Body of pancreas (tissue), 4 donors: ENCODE results near the gene SMURF2. TPM values are rescaled to one million over a fixed set of nuclear protein-coding genes. Genes with fewer than 3 reads are reported as not detected.

Experiments used
- ATAC-seq: fragments of 150-250 bp; one replicate; pipeline ENCODE4 v1.9.1; 2016
- DNase-seq, 4 donors: peaks; one replicate each; pipeline ENCODE4 v3.0.0-alpha.2; 2019
- H3K27ac ChIP-seq, 4 donors: fragments of 200-600 bp; sonication (generic); 1 replicate in 3 of 4; 2 replicates in 1 of 4; pipeline versions ENCODE4 v1.5.1 to v1.6.1; 2016 to 2019; ENCODE audit warnings: mild to moderate bottlenecking in 1 of 4, mixed read lengths in 1 of 4, moderate library complexity in 1 of 4
- H3K27me3 ChIP-seq, 2 donors: fragments of 200-600 bp; sonication (generic); one replicate each; pipeline ENCODE4 v1.6.0; 2016; ENCODE audit warnings: mild to moderate bottlenecking in 1 of 2
- H3K36me3 ChIP-seq, 2 donors: fragments of 200-600 bp; sonication (generic); replicated peaks in 1 of 2; 2 replicates each; pipeline ENCODE4 v1.5.1; 2016; ENCODE audit warnings: low read depth in 2 of 2; ENCODE audit not compliant: insufficient read depth in 1 of 2
- H3K4me1 ChIP-seq: fragments of 200-600 bp; sonication (generic); one replicate; pipeline ENCODE4 v1.6.0; 2016
- H3K4me3 ChIP-seq, 2 donors: fragments of 200-600 bp; sonication (generic); 1 replicate in 1 of 2; 2 replicates in 1 of 2; pipeline ENCODE4 v1.5.1; 2016 to 2019
- H3K9me3 ChIP-seq, 3 donors: fragments of 200-600 bp; sonication (generic); 1 replicate in 2 of 3; 2 replicates in 1 of 3; pipeline ENCODE4 v1.5.1; 2016
- POLR2A ChIP-seq, 3 donors: fragments of 450-650 bp; IDR thresholded peaks; one replicate each; pipeline ENCODE4 v1.6.1; 2016; ENCODE audit warnings: antibody characterized with exemption in 3 of 3, mild to moderate bottlenecking in 2 of 3
- WGBS, 2 donors: methylation state at CpG; one replicate each; pipeline ENCODE4 v1.1.5; 2017; 5-methylcytosine and 5-hydroxymethylcytosine counted together
- intact Hi-C: fragments of 100-400 bp; cut with DNase I; formaldehyde crosslinking; loops from one replicate; pipeline ENCODE4 v1.15.1; 2023
- total RNA-seq, 2 donors: library from RNA; depleted of rRNA; stranded (reverse); fragments of >200 nt; gene quantifications; one replicate each; pipeline ENCODE4 v1.1.0, GENCODE V29; 2016
- TF ChIP-seq, protein P1 (sequence below), 7 experiments: fragments of 450-650 bp in 4 of 7; fragments of 200-600 bp in 3 of 7; sonication (generic) in 3 of 7; IDR thresholded peaks; one replicate each; pipeline ENCODE4 v1.5.1; 2016 to 2019; ENCODE audit warnings: antibody characterized with exemption in 7 of 7

Gene SMURF2
- total RNA-seq, 2 donors from 2014 or later, result 10.6 to 15.5 TPM

- no peak for TF ChIP-seq POLR2A (IDR thresholded peaks at IDR 0.05)
- TF ChIP-seq, protein P1, sequence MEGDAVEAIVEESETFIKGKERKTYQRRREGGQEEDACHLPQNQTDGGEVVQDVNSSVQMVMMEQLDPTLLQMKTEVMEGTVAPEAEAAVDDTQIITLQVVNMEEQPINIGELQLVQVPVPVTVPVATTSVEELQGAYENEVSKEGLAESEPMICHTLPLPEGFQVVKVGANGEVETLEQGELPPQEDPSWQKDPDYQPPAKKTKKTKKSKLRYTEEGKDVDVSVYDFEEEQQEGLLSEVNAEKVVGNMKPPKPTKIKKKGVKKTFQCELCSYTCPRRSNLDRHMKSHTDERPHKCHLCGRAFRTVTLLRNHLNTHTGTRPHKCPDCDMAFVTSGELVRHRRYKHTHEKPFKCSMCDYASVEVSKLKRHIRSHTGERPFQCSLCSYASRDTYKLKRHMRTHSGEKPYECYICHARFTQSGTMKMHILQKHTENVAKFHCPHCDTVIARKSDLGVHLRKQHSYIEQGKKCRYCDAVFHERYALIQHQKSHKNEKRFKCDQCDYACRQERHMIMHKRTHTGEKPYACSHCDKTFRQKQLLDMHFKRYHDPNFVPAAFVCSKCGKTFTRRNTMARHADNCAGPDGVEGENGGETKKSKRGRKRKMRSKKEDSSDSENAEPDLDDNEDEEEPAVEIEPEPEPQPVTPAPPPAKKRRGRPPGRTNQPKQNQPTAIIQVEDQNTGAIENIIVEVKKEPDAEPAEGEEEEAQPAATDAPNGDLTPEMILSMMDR (IDR thresholded peaks at IDR 0.05), result no peak
- DNase-seq, result no peak
- Histone ChIP-seq H3K4me1 (no peaks in the 10 kb centered on the region), H3K9me3 (no peaks in the 10 kb centered on the region), H3K27me3 (no peaks in the 10 kb centered on the region), H3K36me3 (peaks cover 0 to 2% of the 10 kb centered on the region in 2 donors), H3K4me3 (no peak overlapping the region), H3K27ac (no peak overlapping the region)
- WGBS, 2 donors, result 77 to 86% methylated on average over 1 of the region's 1 CpG
- no peak for ATAC-seq
- intact Hi-C loops, result no loop called here
Measured at GRCh38 chr17:64564098-64564497, 98.0 kb downstream of the SMURF2 start.

DNA sequence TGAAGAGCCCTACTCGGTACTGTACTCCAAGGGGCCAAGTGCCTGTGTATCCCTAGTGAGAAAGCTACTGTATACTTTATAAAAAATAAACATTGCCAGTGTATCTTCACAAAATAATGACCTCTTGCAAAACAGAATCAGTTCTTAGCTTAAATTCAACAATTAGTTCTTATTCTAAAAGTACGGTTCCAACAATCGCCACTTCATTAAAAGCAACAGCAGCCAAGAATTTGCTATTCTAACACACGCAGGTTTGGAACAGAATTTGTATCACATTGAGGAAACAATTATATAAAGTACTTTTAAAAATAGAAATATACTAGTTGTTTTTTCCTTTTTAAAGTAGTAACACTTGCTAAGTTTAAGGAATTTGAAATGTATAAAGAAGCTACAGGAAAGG is 106.8 kb downstream of the SMURF2 start:
- DNase-seq (no peak), ATAC-seq (no peak)
- TF ChIP-seq, protein P1 (IDR thresholded peaks at IDR 0.05), result no peak
- TF ChIP-seq POLR2A (IDR thresholded peaks at IDR 0.05), result no peak
- H3K9me3 ChIP-seq, result no peaks in the 10 kb centered on the region
- H3K27ac ChIP-seq, result no peak overlapping the region
- H3K4me3 ChIP-seq, result no peak overlapping the region
- H3K27me3 ChIP-seq, result no peaks in the 10 kb centered on the region
- WGBS, 2 donors, result 87 to 96% methylated on average over 4 of the region's 4 CpGs
- H3K36me3 ChIP-seq, result peaks cover 0 to 3% of the 10 kb centered on the region in 2 donors
- no peaks in the 10 kb centered on the region for H3K4me1 ChIP-seq
- intact Hi-C loops, result no loop called here

DNA sequence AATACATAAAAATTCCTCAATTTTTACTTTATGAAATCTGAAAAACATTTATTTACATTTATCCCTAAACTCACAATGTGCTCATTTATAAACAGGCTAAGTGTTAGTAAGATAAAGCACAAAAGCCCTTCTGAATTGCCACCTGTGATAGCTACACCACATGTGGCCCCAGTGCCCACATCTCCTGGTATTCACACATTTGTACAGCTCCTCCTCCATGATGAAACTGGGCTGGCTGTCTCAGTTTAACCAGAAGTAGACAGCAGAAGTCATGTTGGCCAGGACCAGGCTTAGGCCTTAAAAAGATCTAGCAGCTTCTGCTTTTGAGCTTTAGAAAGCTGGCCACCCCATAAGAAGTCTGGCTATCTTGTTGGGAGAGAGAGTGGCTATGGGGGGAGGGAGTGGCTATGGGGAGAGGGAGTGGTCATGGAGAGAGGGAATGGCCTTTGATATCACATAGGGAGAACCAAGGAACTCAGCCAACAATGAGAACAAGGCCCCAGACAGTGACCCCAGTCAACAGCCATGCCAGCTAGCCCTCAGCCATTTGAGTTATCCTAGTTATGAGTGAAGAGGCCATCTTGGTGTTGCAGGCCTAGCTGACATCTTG is 108.0 kb downstream of the SMURF2 start:
- intact Hi-C loops, result no loop called here
- Histone ChIP-seq H3K27me3 (no peaks in the 10 kb centered on the region), H3K4me3 (no peak overlapping the region), H3K4me1 (no peaks in the 10 kb centered on the region), H3K27ac (no peak overlapping the region), H3K9me3 (no peaks in the 10 kb centered on the region), H3K36me3 (peaks cover 0 to 3% of the 10 kb centered on the region in 2 donors)
- TF ChIP-seq POLR2A (IDR thresholded peaks at IDR 0.05), result no peak
- TF ChIP-seq, protein P1 (IDR thresholded peaks at IDR 0.05), result no peak
- ATAC-seq, result no peak
- no peak for DNase-seq

- no peaks in the 10 kb centered on the region for H3K4me1 ChIP-seq
- no peak overlapping the region for H3K4me3 ChIP-seq
- H3K36me3 ChIP-seq, result peaks cover 0 to 9% of the 10 kb centered on the region in 2 donors
- intact Hi-C loops, result no loop called here
- ATAC-seq (no peak), DNase-seq (no peak)
- H3K27me3 ChIP-seq, result no peaks in the 10 kb centered on the region
- TF ChIP-seq, protein P1 (IDR thresholded peaks at IDR 0.05), result no peak
- TF ChIP-seq POLR2A (IDR thresholded peaks at IDR 0.05), result no peak
- WGBS, 2 donors, result 92% methylated on average over 5 of the region's 5 CpGs
- H3K9me3 ChIP-seq, result no peaks in the 10 kb centered on the region
- no peak overlapping the region for H3K27ac ChIP-seq
Measured at GRCh38 chr17:64551461-64551860, 110.6 kb downstream of the SMURF2 start.

DNA sequence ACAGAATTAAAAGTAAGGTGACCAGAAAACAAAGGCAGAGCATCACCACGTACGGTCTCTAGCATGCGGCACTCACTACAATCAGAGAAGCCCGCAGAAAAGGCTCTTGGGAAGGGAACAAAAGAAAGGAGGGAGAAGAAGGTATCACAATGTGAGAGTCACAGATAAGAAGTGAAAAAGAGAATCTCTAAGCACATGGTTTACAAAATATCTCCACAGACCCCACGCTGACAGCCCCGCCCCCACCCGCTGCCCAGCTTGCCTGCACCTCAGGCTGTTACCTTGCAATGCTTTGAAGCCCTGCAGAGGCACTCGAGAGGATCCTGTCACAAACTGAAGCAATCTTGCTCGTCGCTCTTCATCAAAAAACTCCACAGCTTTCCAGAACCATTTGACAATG is 114.8 kb downstream of the SMURF2 start:
- no peaks in the 10 kb centered on the region for H3K27me3 ChIP-seq
- 86% methylated on average over 10 of the region's 10 CpGs for WGBS, 2 donors
- H3K27ac ChIP-seq, result no peak overlapping the region
- DNase-seq (no peak), ATAC-seq (no peak)
- H3K4me1 ChIP-seq, result no peaks in the 10 kb centered on the region
- no peak overlapping the region for H3K4me3 ChIP-seq
- TF ChIP-seq POLR2A (IDR thresholded peaks at IDR 0.05), result no peak
- TF ChIP-seq, protein P1 (IDR thresholded peaks at IDR 0.05), result no peak
- no peaks in the 10 kb centered on the region for H3K9me3 ChIP-seq
- peaks cover 0 to 9% of the 10 kb centered on the region in 2 donors for H3K36me3 ChIP-seq
- intact Hi-C loops, result no loop called here
